ENCODE measurements around the gene HSD17B11.
"Not testable (repeated sequence)": the region's sequence is repeated elsewhere in the genome, so short reads cannot be mapped to it uniquely, and the experiment has no call there.

HSD17B11 gene

DNA sequence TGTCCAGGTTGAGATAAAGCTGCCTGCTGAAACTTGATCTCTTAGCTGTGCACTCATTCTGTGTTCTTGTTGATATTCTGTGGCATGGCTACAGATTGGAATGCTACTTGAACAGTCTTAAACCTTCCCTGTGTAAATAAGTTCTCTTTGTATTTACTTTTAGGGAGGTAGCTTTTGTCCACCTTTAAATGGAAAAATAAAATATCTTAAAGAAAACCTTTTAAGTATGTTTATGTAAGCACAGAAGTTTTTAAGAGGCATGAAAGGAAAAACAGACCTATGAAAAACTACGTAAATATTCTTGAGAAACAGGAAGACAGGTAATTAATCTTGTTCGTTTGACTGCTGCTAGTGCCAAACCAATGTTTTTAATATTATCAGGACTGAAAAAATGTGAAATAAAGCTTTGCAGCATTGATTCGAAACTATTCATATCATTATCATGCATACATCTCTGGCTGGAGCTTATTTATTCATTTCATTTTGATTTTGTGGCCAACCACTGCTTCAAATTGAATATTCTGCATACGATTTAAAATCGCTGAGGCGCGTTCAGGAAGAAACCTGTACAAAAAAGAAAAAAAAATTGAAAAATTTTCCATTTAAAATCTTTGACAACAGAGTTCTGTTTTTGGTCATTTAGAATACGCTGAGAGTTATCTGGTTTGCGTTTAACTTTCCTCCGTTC, 86.1 kb downstream of the HSD17B11 start:
- DNase-seq, result no peak

DNA sequence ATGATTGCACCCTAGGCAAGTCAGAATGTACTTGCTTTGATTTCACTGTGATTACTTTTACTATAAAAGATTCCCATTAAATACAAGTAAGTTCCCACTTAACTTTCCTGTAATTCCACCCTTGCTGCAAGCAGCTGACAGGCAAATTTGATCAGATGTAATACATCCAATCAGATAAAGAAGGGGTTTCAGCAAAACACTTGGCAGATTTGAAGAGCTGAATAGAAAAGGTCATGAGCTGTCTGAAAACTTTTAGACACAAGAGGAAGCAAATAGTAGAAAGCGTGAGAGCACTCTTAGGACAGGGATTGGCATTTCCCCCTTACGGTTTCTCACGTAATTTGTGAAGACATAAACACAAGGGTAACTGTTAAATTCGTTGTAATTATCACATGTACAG, 91.1 kb downstream of the HSD17B11 start:
- no peak for DNase-seq

- DNase-seq, result no peak
These were observed 92.6 kb downstream of the HSD17B11 start for GRCh38 chr4:87298362-87298761.

- DNase-seq, result not testable (repeated sequence)
These were observed 96.1 kb downstream of the HSD17B11 start for GRCh38 chr4:87294911-87295310.

GRCh38 chr4:87293889-87294288, 97.1 kb downstream of the HSD17B11 start:
- DNase-seq, result not testable (repeated sequence)

DNA sequence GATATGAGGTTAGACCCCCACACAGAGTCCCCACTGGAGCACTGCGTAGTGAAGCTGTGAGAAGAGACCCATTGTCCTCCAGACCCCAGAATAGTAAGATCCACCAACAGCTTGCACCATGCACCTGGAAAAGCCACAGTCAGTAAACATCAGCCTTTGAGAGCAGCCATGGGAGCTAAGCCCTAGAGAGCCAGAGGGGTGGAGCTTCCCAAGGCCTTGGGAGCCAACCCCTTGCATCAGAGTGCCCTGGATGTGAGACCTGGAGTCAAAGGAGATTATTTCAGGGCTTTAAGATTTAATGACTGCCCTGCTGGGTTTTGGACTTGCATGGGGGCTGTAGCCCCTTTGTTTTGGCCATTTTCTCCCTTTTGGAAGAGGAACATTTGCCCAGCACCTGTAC, 104.0 kb downstream of the HSD17B11 start:
- DNase-seq, result no peak

Measured in activated CD4-positive, CD25-positive, alpha-beta regulatory T cell treated with anti-CD3 and anti-CD28 coated beads, Interleukin-2, amount 50 U/mL, for 72 hours (primary cell).